ENCODE data around the gene RUFY3. TPM values are rescaled to one million over a fixed set of nuclear protein-coding genes. Genes with fewer than 3 reads are reported as not detected.
A peak's percentile ranks its signal among the peaks of the same experiment; 100 is the strongest.

RUFY3 gene
- total RNA-seq, 2 donors from 2014 or later = 75.1 to 91.2 TPM

- 94 to 98% methylated on average over 10 to 13 of the region's 13 CpGs for WGBS, 2 experiments (ENCODE audit: insufficient coverage in 1 of 2, insufficient read length in 1 of 2)
- H3K36me3 Mint-ChIP-seq (ENCODE audit: low read depth) = no peaks in the 10 kb centered on the region
- no peak overlapping the region for H3K27ac Mint-ChIP-seq
- no peaks in the 10 kb centered on the region for H3K27me3 Mint-ChIP-seq (ENCODE audit: insufficient read depth)
- H3K4me1 Mint-ChIP-seq = peaks cover 20% of the 10 kb centered on the region
- H3K4me1 ChIP-seq (ENCODE audit: control insufficient read depth, insufficient read depth, low read length) = peaks cover 2% of the 10 kb centered on the region
- no peak overlapping the region for H3K9ac ChIP-seq (ENCODE audit: extremely low read depth, low read length, poor library complexity, severe bottlenecking)
- no peaks in the 10 kb centered on the region for H3K9me3 Mint-ChIP-seq
- no peaks in the 10 kb centered on the region for H3K36me3 ChIP-seq (ENCODE audit: control insufficient read depth, insufficient read depth, low read length)
- no peaks in the 10 kb centered on the region for H3K27me3 ChIP-seq (ENCODE audit: control insufficient read depth, insufficient read depth, low read length, poor library complexity, severe bottlenecking)
- no peak for TF ChIP-seq CTCF (conservative IDR thresholded peaks at IDR 0.05)
- no peak for DNase-seq
- H3K4me3 Mint-ChIP-seq = no peak overlapping the region
- H3K27ac ChIP-seq (ENCODE audit: low read depth, low read length) = no peak overlapping the region
- H3K4me3 ChIP-seq (ENCODE audit: low read length) = no peak overlapping the region
- H3K9me3 ChIP-seq (ENCODE audit: control insufficient read depth, low read length) = no peaks in the 10 kb centered on the region
These were observed 2.8 kb upstream of the RUFY3 start for GRCh38 chr4:70718811-70719604.

- H3K4me3 Mint-ChIP-seq = no peak overlapping the region
- peak overlapping the region; percentile 65 for H3K27ac ChIP-seq (ENCODE audit: low read depth, low read length)
These were observed 531 bp downstream of the RUFY3 start for GRCh38 chr4:70722199-70722791.

GRCh38 chr4:70724463-70724862, 2.7 kb downstream of the RUFY3 start:
- Histone ChIP-seq H3K4me1 (ENCODE audit: control insufficient read depth, insufficient read depth, low read length) (no peaks in the 10 kb centered on the region), H3K9ac (ENCODE audit: extremely low read depth, low read length, poor library complexity, severe bottlenecking) (no peak overlapping the region), H3K36me3 (ENCODE audit: control insufficient read depth, insufficient read depth, low read length) (no peaks in the 10 kb centered on the region), H3K4me3 (ENCODE audit: low read length) (no peak overlapping the region), H3K27ac (ENCODE audit: low read depth, low read length) (no peak overlapping the region), H3K9me3 (ENCODE audit: control insufficient read depth, low read length) (no peaks in the 10 kb centered on the region), H3K27me3 (ENCODE audit: control insufficient read depth, insufficient read depth, low read length, poor library complexity, severe bottlenecking) (no peaks in the 10 kb centered on the region)
- DNase-seq = no peak
- H3K27ac Mint-ChIP-seq = no peak overlapping the region
- no peak overlapping the region for H3K4me3 Mint-ChIP-seq
- H3K9me3 Mint-ChIP-seq = no peaks in the 10 kb centered on the region
- H3K36me3 Mint-ChIP-seq (ENCODE audit: low read depth) = no peaks in the 10 kb centered on the region
- peaks cover 25% of the 10 kb centered on the region for H3K4me1 Mint-ChIP-seq
- no peak for TF ChIP-seq CTCF (conservative IDR thresholded peaks at IDR 0.05)
- 97 to 100% methylated on average over 2 to 3 of the region's 3 CpGs for WGBS, 2 experiments (ENCODE audit: insufficient coverage in 1 of 2, insufficient read length in 1 of 2)
- H3K27me3 Mint-ChIP-seq (ENCODE audit: insufficient read depth) = no peaks in the 10 kb centered on the region

More at GRCh38 chr4:70722199-70722791, 531 bp downstream of the RUFY3 start:
- Histone ChIP-seq H3K36me3 (ENCODE audit: control insufficient read depth, insufficient read depth, low read length) (no peaks in the 10 kb centered on the region), H3K9me3 (ENCODE audit: control insufficient read depth, low read length) (no peaks in the 10 kb centered on the region), H3K9ac (ENCODE audit: extremely low read depth, low read length, poor library complexity, severe bottlenecking) (no peak overlapping the region), H3K4me1 (ENCODE audit: control insufficient read depth, insufficient read depth, low read length) (no peaks in the 10 kb centered on the region), H3K27me3 (ENCODE audit: control insufficient read depth, insufficient read depth, low read length, poor library complexity, severe bottlenecking) (no peaks in the 10 kb centered on the region), H3K4me3 (ENCODE audit: low read length) (no peak overlapping the region)
- TF ChIP-seq CTCF (conservative IDR thresholded peaks at IDR 0.05) = no peak
- WGBS, 2 experiments (ENCODE audit: insufficient coverage in 1 of 2, insufficient read length in 1 of 2) = 87 to 90% methylated on average over 3 to 7 of the region's 7 CpGs
- Mint-ChIP-seq H3K36me3 (ENCODE audit: low read depth) (no peaks in the 10 kb centered on the region), H3K27me3 (ENCODE audit: insufficient read depth) (no peaks in the 10 kb centered on the region), H3K27ac (peak overlapping the region; percentile 64), H3K9me3 (no peaks in the 10 kb centered on the region), H3K4me1 (peaks cover 25% of the 10 kb centered on the region)
- DNase-seq = peak; percentile 52
